Subcutaneous adipose tissue (tissue), 4 donors: ENCODE data around the gene KRTAP10-10. TPM values are rescaled to one million over a fixed set of nuclear protein-coding genes. Genes with fewer than 3 reads are reported as not detected.

Source experiments
- small RNA-seq: library from RNA; depleted of rRNA; stranded (forward); fragments of <200 nt; gene quantifications from one replicate; pipeline ENCODE3, GENCODE V24; 2016
- total RNA-seq, 4 donors: library from RNA; depleted of rRNA; stranded (reverse); fragments of >200 nt; gene quantifications; one replicate each; pipeline ENCODE4 v1.1.0, GENCODE V29; 2016
- TF ChIP-seq, protein P1 (sequence below): fragments of 450-650 bp; IDR thresholded peaks from one replicate; pipeline ENCODE4 v1.5.1; 2016; ENCODE audit warnings: low read depth, mild to moderate bottlenecking, control low read depth, antibody characterized with exemption, moderate library complexity

KRTAP10-10 gene
- total RNA-seq, 4 donors from 2014 or later, result not detected

DNA sequence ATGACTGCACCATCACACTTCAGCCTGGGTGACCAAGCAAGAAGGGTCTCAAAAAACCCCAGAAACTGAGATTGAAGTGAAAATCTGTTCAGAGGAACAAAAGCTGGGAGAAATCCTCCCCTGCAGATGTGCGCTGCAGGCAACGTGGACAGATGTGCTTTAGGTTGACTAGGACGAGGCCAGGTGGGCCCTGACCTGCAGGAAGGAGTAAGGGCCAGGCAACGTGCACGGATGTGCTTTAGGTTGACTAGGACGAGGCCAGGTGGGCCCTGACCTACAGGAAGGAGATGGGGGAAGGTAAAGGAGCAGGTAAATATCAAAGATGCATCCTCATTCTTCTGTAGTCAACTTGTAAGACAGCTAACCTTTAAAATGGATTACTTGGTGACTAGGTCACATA lies 47.3 kb downstream of the KRTAP10-10 start:
- TF ChIP-seq, protein P1, sequence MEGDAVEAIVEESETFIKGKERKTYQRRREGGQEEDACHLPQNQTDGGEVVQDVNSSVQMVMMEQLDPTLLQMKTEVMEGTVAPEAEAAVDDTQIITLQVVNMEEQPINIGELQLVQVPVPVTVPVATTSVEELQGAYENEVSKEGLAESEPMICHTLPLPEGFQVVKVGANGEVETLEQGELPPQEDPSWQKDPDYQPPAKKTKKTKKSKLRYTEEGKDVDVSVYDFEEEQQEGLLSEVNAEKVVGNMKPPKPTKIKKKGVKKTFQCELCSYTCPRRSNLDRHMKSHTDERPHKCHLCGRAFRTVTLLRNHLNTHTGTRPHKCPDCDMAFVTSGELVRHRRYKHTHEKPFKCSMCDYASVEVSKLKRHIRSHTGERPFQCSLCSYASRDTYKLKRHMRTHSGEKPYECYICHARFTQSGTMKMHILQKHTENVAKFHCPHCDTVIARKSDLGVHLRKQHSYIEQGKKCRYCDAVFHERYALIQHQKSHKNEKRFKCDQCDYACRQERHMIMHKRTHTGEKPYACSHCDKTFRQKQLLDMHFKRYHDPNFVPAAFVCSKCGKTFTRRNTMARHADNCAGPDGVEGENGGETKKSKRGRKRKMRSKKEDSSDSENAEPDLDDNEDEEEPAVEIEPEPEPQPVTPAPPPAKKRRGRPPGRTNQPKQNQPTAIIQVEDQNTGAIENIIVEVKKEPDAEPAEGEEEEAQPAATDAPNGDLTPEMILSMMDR, result no peak

DNA sequence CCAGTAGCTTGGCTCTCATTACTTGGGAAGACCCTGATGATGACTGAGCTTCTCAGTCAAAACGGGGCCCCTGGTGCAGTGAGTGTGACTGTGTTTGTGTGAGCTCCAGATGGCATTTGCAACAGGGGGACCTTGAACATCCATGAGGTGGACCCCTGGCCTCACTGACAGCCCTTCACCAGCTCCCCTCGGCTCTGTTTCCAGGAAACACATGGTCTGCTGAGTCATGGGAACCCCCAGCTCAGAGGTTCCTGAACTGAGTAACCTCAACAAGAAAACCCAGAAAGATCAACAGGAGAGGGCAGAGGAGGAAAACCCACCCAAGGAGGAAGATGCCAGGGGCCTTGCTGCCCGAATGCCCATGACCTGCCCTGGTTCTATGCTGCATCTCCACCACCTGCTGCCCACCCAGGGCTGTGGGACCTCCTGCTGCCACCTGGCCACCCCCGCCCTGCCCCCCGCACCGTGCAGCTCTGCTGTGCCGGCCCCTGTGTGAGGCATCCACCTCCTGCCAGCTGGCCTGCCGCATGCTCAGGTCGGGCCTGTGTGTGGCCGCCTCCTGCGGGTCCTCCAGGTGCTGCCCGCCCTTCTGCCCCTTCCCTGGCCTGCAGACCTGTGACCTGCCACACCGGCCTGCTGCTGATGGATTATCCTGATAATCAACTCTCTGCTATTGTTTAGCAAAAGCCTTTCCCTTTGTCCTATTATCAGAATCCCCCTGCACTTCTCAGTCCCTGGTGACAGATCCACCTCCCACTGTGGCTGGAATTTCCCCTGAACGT lies 49.0 kb downstream of the KRTAP10-10 start:
- TF ChIP-seq, protein P1, result no peak

DNA sequence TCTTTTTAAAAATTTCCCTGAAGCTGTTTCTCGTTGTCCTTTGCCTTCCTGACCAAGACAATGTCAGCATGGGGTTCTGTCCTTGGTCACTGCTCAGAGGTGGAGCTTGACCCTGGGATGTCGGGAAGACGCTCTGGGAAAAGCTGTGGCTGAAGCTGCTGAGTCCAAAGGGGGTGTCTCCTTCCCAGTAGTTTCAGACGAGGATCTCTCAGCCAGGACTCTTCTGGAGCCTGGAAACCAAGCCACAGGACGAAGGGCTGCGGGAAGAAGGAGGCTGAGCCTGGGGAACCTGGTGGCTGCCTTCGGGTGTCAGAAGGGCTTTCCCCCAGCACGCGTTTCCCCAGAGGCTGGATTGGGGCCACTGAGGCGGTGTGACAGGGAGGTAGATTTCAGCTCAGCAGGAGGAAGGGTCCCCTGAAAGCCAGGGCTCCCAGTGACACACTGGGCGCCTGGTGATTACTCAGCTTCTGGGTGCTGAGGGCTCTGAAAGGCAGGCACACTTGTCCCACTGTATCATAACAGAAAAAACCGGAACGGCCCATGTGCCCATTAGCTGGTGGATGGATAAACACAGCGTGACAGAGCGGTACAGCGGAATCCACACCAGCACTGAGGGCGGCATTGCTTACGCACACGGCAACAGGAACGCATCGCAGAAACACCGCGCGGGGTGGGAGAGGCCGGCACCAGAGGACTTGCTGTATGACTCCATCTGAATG lies 49.8 kb downstream of the KRTAP10-10 start:
- TF ChIP-seq, protein P1, result no peak

DNA sequence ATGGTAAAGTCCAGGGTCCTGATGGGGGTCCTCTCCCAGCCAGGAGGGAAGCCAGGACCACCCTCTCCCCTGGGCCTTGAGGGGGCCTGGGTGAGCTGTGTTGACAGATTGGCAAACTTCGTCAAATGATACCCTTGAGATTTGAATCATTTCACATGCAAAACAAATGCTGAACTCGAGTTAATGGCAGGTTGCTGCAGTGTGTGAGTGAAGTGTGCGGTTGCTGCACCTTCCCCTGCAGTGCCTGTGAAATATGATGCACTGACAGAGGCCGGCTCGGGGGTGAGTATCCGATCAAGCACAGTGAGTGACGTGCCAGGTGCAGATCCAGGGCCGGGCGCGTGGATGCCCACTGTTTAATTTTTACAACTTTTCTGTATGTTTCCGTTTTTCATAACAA lies 50.5 kb downstream of the KRTAP10-10 start:
- TF ChIP-seq, protein P1, result no peak

Small RNA genes lying within 50 kb of the gene (small RNA-seq; reads per million reads assigned to genes)
- not detected for gene KRTAP12-6P

Other genes with a start within 250 kb of the KRTAP10-10 start
- 1 to 10 TPM in 3 of 4 donors, under 1 TPM in 1; 0.98 to 4.2 (median 3.0) TPM for gene LRRC3, start 181.8 kb upstream of the KRTAP10-10 start, total RNA-seq
- not detected for gene KRTAP10-1, start 97.2 kb upstream of the KRTAP10-10 start, total RNA-seq
- not detected for gene KRTAP10-2, start 85.9 kb upstream of the KRTAP10-10 start, total RNA-seq
- not detected for gene KRTAP10-3, start 78.6 kb upstream of the KRTAP10-10 start, total RNA-seq
- not detected for gene KRTAP10-4, start 63.6 kb upstream of the KRTAP10-10 start, total RNA-seq
- not detected for gene KRTAP10-5, start 56.8 kb upstream of the KRTAP10-10 start, total RNA-seq
- not detected for gene KRTAP10-6, start 44.9 kb upstream of the KRTAP10-10 start, total RNA-seq
- gene KRTAP10-7, start 36.8 kb upstream of the KRTAP10-10 start, total RNA-seq, result not detected
- not detected for gene KRTAP10-8, start 25.3 kb upstream of the KRTAP10-10 start, total RNA-seq
- not detected for gene KRTAP10-9, start 10.3 kb upstream of the KRTAP10-10 start, total RNA-seq
- not detected for gene KRTAP10-11, start 9.1 kb downstream of the KRTAP10-10 start, total RNA-seq
- gene KRTAP12-4, start 17.3 kb downstream of the KRTAP10-10 start, total RNA-seq, result not detected
- gene KRTAP12-3, start 20.6 kb downstream of the KRTAP10-10 start, total RNA-seq, result not detected
- gene KRTAP12-2, start 29.6 kb downstream of the KRTAP10-10 start, total RNA-seq, result not detected
- not detected for gene KRTAP12-1, start 44.8 kb downstream of the KRTAP10-10 start, total RNA-seq
- not detected for gene KRTAP10-12, start 59.8 kb downstream of the KRTAP10-10 start, total RNA-seq
- not detected for gene TSPEAR, start 74.2 kb downstream of the KRTAP10-10 start, total RNA-seq
- 100 to 1,000 TPM in 2 of 4 donors, 10 to 100 TPM in 2; 64.4 to 144 (median 100) TPM for gene UBE2G2, start 164.5 kb downstream of the KRTAP10-10 start, total RNA-seq
- gene SUMO3, start 180.7 kb downstream of the KRTAP10-10 start, total RNA-seq, result 10 to 100 TPM; 41.3 to 77.0 (median 59.4) TPM
- 100 to 1,000 TPM; 131 to 244 (median 148) TPM for gene PTTG1IP, start 236.3 kb downstream of the KRTAP10-10 start, total RNA-seq